Skin of body (tissue), 2 donors: ENCODE measurements around the gene ARHGAP24. TPM values are rescaled to one million over a fixed set of nuclear protein-coding genes. Genes with fewer than 3 reads are reported as not detected.
A peak's percentile ranks its signal among the peaks of the same experiment; 100 is the strongest.

ENCODE experiments used
- DNase-seq: peaks from one replicate; lab custom pipeline; 2025; lab: John Stamatoyannopoulos, UW
- total RNA-seq: library from RNA; depleted of rRNA; stranded (reverse); fragments of >200 nt; gene quantifications from one replicate; pipeline ENCODE4 v1.2.3, GENCODE V29; 2014

Gene ARHGAP24
- total RNA-seq, 1 donor from 2014 or later = 78.8 TPM

DNA sequence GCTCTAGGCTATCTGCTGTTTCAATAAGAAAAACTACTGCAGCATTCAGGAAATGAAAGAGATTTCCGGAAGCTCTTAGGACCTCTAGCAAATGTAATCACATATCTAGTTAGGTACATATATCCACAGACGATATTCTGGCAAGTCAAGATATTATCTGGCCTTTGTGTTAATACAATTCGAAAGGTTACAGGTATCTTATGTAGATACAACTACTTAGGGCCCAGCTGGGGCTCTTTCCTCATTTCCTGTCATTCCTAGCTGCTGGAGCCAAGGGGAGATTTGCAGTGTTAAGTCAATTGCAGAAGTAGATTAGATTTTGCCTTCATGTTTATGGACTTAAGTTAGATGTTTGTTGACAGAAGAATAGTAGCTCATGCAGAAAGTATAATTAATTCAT lies 299.5 kb downstream of the ARHGAP24 start:
- DNase-seq = no peak

DNA sequence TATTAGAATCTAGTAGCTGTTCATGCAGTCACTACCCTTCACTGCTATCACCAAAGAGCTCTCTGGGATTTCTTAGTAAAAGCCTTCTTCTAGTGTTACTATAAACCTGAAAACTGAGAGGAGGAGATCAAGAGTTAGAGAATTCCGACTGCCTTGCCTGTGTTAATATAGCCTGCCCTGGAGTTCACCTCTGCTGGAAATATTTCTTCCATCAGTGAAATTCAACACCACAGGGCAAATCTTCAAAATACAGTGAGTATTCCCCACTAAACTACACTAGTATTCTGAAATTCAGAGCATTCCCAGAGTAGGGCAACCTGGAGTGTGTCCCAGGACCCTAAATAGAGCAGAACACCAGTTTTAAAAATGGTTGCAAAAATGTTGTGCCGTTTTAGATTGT lies 301.1 kb downstream of the ARHGAP24 start:
- DNase-seq = no peak

DNA sequence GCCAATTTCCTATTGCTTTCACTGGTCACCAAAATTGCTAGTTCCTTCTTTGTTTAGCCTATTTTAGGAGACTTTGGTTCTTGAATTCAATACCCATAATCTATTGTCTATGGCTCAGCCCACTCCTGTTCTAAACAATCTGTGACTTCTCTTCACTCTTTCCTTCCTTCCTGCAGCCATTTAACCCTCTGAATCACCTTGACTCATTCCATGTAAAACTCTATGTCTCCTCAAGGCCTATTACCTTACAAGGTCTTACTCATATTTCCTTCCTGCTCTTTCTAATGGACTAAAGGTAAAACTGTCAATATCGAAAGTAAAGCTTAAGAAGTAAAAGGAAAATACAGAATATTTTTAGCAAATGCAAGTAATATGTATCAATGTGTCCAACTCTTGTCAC lies 301.6 kb downstream of the ARHGAP24 start:
- no peak for DNase-seq

DNA sequence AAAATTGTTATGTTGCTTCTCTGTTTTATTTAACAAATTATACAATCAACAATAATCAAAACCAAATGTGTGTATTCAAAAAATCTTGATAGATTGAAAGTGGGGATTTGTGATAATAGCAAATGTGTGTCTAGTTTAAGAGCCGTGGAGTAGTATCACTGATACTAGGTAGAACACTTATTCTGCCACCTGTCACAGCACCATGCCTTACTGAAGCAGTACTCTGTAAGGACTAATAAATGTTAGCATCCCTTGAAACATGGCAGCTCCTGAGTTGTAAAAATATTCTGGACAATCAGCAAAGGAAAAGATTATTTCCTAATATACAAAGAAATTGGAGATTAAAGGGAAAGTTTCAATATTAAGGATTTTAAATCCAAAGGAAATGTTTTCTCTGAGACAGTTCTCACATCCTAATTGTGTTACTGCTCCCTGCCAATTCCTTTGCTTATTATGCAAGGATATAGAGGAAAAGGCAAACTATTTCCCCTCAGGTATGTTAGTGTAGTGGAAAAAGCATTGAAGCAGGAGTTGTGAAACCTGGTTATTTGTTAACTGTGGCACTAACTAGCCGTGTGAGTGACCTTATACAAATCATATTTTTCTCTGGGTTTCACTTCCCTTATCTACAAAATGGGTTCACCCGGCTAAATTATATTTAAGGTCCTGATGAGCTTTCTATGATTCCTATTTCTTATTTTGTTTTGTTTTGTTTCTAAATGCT lies 303.1 kb downstream of the ARHGAP24 start:
- DNase-seq = no peak

DNA sequence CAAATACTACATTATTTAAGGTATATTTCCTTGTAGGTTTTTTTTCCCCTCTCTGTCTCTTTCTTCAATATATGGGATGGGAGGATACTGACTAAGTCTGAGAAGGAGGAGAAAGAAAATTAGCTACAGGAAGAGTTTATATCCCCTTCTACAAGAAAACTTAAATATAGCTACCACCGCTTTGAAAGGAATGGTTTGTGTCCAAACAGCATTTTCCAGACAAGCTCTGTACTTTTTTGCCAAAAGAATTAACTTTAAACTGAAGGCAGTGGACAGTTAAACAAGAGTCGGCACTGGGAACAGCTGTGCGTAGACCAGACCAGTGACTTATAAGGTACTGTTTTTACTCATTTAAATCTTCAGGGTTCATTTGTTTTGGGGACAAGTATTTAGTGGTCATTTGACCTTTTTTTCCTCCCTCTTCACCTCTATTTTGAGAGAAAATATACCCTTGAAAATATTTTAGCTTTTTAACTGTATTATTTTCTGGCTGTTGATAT lies 303.7 kb downstream of the ARHGAP24 start:
- peak; percentile 74 for DNase-seq

DNA sequence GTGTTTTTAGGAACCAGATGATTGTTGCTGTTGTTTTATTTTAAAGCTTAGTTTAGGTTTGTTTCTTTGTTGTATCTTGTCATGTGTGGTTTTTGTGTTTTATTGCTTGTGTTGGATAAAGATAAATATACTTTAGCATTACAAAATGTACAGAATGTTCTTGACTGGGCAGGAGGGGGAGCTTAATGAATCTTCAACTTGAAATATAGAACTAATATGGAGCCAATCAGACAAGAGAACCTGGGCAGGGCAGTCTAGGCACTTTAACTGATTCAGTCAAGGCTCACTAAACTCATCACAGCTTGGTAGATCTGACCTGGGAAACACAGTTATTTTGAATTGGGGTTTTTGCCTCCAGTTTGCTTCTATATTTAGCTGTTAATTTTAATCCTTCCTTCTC lies 304.2 kb downstream of the ARHGAP24 start:
- DNase-seq = peak; percentile 51

DNA sequence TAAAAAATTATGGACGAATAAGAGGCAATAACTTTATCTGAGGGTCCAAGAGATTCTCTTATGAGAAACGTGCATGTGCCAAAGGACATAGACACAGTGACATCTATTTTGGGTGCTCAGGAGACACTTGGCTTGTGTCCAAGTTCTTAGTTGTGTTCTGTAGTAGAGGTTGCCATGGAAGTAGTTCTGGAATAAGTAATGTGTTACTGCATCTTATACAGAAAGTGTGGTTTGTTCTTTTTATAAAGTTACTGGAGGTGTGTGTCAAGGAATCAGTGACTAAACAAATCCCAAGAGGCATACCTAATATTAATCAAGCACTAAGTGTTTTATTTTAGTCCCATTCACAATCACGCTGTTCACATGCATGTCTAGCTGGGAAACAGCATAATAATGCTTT lies 305.7 kb downstream of the ARHGAP24 start:
- peak; percentile 41 for DNase-seq

DNA sequence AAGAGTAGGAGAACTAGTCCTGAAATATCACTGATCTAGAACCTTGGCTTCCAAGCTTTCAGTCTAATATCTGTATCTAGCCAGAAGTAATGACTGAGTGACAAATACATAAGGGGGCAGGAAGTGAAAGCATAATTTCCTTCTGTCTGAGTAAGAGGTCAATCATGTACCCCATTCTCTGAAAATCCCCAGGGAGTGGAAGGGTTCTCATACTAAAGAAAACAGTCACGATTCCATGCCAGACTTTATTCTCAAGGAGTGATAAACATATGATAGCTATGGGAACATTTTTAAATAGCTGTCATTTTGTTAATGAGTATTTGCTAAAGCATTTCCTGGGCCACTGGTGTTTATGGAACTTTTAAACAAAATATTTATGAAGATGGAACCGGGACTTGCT lies 308.5 kb downstream of the ARHGAP24 start:
- peak; percentile 12 for DNase-seq

DNA sequence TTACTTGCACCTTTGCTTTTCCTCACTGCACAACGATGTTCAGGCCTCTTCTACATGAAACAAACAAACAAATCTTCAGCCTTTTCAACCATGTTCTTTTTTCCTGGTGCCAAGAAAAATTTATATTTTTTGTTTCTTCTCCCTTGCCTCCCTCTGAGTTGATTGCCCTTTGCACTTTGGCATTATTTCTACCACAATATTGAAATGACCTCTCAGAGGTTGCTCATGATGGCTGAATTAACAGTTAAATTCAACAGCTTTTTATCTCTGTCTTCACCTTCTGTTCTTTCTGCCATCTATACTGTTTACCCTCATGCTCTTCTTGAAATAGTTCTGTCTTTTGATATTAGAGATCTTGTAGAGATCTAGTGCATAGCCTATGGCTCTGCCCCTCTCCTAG lies 308.9 kb downstream of the ARHGAP24 start:
- DNase-seq = no peak

DNA sequence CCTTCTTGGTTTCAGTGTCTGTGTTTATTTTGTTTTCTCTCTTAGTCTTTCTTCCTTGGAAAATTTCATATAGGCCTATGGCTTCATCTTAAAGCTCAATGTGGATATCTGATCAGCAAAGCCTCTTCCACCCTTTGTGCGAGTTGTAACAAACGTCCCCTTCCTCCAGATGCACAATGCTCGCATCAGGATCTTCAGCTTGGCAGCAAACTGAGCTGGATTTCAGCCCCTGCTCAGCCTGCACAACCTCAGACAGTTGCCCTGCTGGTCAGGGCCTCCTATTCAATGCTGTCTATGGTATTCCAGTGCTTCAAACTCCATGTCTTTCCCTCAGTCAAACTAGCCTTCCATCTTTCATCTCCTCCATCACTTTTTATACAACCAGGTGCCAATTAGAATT lies 309.4 kb downstream of the ARHGAP24 start:
- no peak for DNase-seq

DNA sequence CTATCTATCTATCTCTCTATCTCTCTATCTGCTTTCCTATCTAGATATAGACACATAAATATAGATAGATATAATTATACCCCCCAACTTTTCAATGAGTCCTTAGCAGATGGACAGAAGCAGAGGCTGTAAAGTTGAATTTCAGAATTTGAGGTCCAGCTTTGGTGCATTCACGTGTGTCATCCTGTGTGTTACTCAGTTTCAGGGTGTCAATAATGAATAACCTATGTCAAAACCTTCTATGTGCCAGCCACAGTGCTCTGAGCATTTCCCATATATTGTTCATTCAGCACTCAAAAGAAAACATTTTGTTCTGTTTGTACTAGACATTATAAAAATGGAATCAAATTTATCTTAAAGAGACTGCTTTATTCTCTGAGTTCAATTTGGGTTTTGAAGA lies 310.0 kb downstream of the ARHGAP24 start:
- DNase-seq = no peak

DNA sequence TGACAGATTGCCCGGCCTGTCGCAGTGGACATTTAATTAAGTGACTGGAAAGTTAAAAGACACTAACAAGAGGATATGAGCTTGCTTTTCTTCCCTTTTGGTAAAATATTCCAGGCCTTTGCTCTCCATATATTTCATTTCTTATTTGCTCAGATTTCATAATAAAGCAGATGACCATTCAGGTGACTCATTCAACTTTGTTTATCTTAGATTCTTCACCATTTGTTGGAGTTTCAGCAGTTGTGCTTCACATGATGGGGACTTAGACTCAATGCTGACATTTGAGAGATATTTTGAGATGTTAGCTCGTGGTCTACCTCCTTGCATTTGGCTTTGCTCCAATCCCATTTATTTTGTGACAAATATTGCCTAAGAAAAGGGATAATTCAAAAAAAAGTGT lies 312.2 kb downstream of the ARHGAP24 start:
- no peak for DNase-seq

DNA sequence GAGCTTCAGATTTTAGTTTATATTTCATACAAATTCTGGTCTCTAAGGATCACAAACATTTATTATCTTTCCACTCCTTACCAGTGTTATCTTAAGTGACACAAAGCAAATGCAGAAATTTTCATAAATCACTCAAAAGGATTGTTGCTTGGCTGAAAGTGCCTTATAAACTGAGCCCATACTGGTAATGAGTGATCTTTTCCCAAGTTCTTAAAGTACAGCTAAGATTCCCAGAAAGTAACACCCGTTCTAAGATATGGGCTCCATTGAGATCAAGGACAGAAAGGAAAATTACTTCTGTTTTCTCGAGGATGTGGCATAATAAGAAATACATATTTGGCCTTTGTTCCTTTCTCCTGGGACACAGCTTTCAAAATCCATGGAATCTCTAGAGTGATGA lies 313.7 kb downstream of the ARHGAP24 start:
- peak; percentile 69 for DNase-seq

DNA sequence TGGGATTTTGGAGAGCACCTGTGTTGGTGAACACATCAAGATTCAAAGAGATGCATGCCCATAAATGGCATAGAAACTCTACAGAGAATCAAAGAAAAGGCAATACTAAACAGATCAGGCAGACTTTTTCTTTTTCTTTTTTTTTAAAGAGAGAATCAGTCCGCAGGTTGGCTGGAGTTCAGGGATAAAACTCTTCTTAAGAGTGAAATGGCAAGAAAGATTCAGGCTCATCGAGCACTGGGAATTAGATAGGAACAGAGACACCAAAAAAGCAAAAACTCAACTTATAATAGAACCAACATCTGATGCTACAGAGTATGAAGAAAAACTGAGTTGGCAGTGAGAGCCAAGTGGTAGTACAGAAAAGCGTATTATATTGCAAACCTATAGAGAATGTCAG lies 314.3 kb downstream of the ARHGAP24 start:
- no peak for DNase-seq

DNA sequence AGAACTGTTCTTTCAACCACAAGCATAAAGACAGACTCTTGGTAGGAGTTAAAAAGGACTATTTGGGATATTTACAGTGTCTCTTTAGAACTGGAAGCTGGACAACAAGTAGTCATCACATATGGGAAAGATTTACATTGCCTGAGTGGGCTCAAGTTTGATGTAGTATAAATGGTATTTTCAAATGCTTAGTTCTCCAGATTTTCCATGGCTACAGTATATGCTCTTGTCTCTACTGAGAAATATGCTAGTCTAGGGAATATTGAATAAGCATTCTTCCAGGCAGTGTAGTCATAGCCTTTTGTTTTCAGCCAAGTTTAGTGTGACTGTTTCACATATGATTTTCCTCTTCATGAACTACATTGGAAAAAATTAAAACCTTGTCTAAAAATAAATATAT lies 315.6 kb downstream of the ARHGAP24 start:
- DNase-seq = peak; percentile 100

DNA sequence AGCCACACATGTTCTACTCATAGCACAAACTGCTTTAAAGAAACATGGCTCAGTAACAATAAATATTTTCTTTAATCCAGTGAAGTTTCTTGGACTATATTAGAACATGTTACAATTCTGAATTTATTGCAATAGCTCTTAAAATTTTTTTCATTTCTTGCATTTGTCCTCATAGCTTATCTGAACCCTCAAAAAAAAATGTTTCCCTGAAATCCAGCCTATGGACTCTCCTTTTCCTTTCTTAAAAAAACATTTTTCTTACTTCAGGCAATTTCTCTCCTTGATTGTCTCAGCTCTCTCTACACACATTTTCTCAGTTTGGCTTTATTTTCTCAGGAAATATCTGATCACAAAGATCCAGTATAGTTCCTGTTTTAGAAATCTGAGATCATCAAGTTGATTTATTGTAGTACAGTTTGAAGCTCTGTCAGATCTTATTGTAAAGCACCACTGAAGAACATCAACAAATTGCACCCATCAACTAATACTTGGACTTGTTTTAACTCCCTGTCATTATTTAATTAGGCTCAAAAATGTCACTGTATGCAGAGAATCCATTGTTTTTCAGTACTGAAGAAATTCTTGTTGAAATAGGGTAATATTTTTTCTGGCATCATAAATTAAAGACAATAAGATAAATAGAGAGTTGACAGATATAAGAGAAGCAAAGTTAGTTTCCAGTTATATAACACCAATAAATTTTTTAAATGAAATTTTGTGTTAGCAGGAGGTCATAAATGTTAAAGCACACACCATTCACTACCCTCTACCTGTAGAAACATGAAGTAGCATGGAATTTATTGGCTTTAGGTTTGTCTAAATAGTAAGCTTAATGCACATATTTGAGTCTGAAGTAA lies 317.7 kb downstream of the ARHGAP24 start:
- DNase-seq = peak; percentile 90

DNA sequence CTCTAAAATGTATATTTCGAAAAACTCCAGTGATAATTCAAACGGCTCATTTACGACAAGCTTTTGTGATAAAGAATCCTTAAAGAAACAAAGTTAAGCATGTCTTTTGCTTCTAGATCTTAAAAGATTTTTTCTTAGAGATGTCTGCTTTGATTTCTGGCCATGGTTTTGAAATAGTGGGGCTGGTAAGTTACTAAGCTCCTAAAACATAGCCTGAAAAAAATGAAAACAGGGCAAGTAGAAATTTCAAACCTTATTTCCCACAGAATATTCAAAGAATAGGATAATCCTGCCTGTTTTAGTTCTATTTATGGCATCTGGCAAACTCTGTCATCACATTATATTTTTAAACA lies 318.3 kb downstream of the ARHGAP24 start:
- peak; percentile 41 for DNase-seq

DNA sequence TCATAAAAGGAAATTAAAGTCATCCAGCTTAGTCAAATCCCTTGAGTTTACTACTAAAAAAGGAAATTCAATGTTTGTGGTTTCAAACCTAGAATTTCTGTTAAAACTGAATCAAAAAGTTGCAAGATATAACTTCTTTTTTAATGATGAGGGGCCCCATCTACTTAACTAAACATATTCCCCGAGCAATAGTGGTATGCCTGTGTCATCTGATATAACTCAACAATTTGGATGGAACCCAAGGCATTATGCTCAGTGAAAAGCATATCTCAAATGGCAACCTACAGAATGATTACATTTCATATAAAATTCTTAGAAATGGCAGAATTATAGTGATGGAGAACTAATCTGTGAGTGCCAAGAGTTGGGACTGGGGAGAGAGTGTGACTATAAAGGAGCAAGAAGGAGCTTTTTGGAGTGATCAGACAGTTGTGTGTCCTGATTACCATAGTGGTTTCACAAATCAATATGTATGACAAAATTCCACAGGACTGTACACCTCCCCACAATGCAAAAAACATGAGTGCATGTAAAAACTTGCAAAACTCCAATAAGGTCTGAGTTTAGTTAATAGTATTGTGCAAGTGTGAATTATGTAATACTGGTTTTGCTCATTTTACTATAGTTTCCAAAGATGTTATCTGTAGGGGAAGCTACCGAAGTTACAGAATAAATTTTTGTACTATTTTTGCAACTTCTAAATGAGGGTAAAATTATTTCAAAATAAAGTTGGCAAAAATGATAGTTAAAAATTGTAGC lies 323.2 kb downstream of the ARHGAP24 start:
- DNase-seq = peak; percentile 21

DNA sequence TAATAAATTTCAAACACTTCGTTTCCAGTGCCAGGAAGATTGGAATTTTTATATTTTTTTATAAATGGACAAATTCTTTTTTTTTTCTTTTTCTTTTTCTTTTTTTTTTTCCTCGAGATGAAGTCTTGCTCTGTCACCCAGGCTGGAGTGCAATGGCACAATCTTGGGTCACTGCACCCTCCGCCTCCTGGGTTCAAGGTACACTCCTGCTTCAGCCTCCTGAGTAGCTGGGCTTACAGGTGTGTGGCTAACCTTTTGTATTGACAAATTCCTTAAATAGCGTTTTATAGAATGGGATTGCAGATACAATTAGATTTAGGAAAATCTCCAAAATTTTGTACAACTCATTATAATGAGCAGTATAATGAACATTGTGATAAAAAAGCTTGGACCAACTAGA lies 328.9 kb downstream of the ARHGAP24 start:
- DNase-seq = no peak

DNA sequence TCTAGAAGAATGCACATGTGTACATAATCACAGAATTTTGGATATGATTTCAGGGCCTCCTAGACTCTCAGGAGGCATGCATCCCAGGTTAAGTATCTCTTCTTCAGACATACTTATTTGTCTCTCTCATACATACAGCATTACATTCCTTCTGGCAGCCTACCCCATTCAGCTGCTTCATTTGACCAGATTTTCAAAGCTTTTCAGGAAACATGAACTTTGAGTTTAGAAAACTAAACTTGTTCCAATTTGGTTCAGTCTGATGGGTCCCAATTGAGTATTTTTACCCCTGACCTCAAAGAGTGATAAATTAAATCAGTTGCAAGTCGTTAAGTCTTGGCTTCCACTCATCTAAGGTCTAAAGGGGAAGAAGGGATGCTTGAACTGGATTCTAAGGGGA lies 330.9 kb downstream of the ARHGAP24 start:
- peak; percentile 92 for DNase-seq

DNA sequence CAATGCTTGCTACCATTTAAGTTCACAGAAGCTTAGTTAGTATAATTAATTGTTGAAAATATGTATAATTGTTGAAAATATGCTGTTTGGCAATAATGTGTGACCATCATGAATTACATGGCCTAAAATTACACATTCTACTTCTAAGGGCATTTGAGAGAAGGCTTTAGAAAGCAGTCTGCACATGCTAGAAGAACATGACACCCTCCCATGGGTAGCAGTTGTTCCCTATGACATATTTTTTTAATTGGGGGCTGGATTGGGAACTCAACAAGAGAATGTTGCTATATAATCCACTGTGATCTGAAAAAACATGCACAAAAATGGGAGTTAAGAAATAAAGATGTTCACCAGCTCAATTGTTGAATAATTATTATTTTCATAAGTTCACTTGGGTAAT lies 331.4 kb downstream of the ARHGAP24 start:
- peak; percentile 88 for DNase-seq
